Coronary artery (tissue), 2 donors: ENCODE measurements around the gene FAM13A.

ENCODE experiments used
- DNase-seq: peaks from one replicate; pipeline ENCODE4 v3.0.0-alpha.2; 2017; ENCODE audit warnings: low spot score
- H3K27ac ChIP-seq, 2 donors: fragments of 200-600 bp; sonication (generic); one replicate each; pipeline ENCODE4 v1.5.1; 2016 to 2019
- H3K4me3 ChIP-seq: fragments of 200-600 bp; sonication (generic); 2 replicates; pipeline ENCODE4 v1.5.1; 2016; ENCODE audit warnings: mild to moderate bottlenecking, moderate library complexity
- TF ChIP-seq, protein P1 (sequence below): fragments of 200-600 bp; sonication (generic); IDR thresholded peaks from one replicate; pipeline ENCODE4 v1.5.1; 2019; ENCODE audit warnings: antibody characterized with exemption

The FAM13A gene

DNA sequence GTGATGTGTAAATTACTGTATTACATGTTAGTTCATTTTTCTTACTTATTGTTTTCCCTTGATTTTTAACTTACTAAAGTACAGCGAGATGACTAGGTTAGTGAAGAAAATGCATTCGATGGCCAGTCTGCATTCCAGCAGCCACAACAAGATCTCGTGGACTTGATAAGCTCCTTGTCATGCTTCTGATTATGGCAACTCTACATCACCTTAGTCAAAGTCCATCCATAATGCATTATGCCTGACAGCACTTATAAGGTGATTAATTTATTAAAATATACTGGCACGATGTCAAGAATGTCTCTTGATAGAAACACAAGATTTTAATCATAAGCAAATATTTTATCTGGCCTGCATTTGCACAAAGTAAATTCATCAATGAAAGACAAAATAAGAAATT, 249.5 kb downstream of the FAM13A start:
- Histone ChIP-seq H3K27ac (no peak overlapping the region), H3K4me3 (no peak overlapping the region)
- DNase-seq: no peak
- TF ChIP-seq, protein P1, sequence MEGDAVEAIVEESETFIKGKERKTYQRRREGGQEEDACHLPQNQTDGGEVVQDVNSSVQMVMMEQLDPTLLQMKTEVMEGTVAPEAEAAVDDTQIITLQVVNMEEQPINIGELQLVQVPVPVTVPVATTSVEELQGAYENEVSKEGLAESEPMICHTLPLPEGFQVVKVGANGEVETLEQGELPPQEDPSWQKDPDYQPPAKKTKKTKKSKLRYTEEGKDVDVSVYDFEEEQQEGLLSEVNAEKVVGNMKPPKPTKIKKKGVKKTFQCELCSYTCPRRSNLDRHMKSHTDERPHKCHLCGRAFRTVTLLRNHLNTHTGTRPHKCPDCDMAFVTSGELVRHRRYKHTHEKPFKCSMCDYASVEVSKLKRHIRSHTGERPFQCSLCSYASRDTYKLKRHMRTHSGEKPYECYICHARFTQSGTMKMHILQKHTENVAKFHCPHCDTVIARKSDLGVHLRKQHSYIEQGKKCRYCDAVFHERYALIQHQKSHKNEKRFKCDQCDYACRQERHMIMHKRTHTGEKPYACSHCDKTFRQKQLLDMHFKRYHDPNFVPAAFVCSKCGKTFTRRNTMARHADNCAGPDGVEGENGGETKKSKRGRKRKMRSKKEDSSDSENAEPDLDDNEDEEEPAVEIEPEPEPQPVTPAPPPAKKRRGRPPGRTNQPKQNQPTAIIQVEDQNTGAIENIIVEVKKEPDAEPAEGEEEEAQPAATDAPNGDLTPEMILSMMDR: no peak

GRCh38 chr4:88804234-88804633, 252.8 kb downstream of the FAM13A start:
- H3K27ac ChIP-seq: peak overlapping the region; percentile 37 to 82
- DNase-seq: no peak
- H3K4me3 ChIP-seq: no peak overlapping the region
- TF ChIP-seq, protein P1: no peak

GRCh38 chr4:88803600-88804096, 253.3 kb downstream of the FAM13A start:
- Histone ChIP-seq H3K4me3 (no peak overlapping the region), H3K27ac (peak overlapping the region; percentile 37 to 82)
- no peak for DNase-seq
- TF ChIP-seq, protein P1: no peak

- TF ChIP-seq, protein P1: no peak
- no peak for DNase-seq
- Histone ChIP-seq H3K27ac (peak overlapping the region; percentile 32 to 63), H3K4me3 (no peak overlapping the region)
These were observed 254.2 kb downstream of the FAM13A start for GRCh38 chr4:88802585-88803286.

DNA sequence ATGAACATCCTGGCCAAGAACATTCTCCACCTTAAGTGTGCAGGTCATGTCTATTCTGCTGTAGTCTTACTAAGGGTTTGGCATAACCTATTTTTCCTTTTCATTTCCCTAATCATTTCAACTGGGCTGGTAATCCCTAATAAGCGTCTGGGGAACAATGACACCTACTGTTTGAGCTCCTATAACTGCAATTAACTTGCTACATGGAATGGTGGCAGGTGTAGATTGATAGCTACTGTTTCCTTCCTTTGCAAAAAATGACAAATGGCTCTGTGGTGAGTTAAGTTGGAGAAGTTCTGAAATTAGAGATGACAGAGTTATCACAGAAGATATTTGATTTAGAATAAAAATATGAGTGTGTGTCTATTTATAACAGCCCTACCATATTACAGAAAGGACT, 254.8 kb downstream of the FAM13A start:
- no peak for DNase-seq
- TF ChIP-seq, protein P1: no peak
- peak overlapping the region in 1 of 2 donors; percentile 17 for H3K27ac ChIP-seq
- H3K4me3 ChIP-seq: no peak overlapping the region

DNA sequence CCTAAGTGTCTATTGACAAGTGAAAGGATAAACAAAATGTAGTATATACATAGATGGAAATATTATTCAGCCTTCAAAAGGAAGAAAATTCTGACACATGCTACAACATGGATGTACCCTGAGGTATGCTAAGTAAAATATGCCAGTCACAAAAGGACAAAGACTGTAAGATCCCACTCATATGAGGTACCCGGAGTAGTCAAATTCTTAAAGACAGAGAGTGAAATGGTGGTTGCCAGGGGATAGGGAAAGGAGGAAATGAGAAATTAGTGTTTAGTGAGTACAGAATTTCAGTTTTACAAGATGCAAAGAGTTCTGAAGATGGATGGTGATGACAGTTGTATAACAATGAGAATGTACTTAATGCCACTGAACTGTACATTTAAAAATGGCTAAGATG, 257.1 kb downstream of the FAM13A start:
- TF ChIP-seq, protein P1: no peak
- H3K4me3 ChIP-seq: no peak overlapping the region
- no peak for DNase-seq
- H3K27ac ChIP-seq: no peak overlapping the region

DNA sequence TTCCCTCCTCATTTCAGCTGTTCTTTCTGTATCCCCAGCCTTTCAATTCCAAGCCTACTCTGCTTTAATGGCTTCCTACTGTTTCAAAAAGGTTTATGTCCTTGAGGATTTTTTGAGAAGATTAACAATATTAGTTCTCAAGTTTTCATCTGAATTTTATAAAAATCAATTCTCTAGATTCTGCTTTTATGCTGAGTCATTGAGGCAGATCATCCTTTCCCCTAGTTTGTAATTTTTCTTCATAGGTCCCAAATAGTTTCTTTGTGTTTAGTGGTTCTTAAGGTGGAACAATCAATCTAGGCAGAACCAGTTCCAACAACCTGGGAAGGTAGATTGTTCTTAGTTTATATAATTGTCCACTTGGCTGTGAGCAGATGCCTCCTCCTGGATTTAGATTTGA, 259.3 kb downstream of the FAM13A start:
- TF ChIP-seq, protein P1: no peak
- DNase-seq: no peak
- no peak overlapping the region for H3K27ac ChIP-seq
- H3K4me3 ChIP-seq: no peak overlapping the region
